HepG2 (cell line): ENCODE measurements around the gene SAMSN1.

Experiments used
- CTCF ChIP-seq: sonication (generic); formaldehyde crosslinking; IDR thresholded peaks from 2 replicates; pipeline ENCODE4 v1.5.0; 2020; ENCODE audit warnings: mild to moderate bottlenecking, missing genetic modification reagents, moderate library complexity
- E2F1 ChIP-seq: sonication (generic); formaldehyde crosslinking; IDR thresholded peaks from 2 replicates; pipeline ENCODE4 v1.5.0; 2020; ENCODE audit warnings: missing genetic modification reagents
- NFE2L2 ChIP-seq: fragments of 150-350 bp; IDR thresholded peaks from 2 replicates; pipeline ENCODE4 v1.6.1; 2014; ENCODE audit warnings: low read length
- POLR2A ChIP-seq, 2 experiments: IDR thresholded peaks; 2 replicates each; pipeline ENCODE4 v1.6.1; 2011; ENCODE audit warnings: low read depth in 2 of 2, low read length in 2 of 2, mild to moderate bottlenecking in 1 of 2, moderate library complexity in 1 of 2; ENCODE audit not compliant: insufficient read depth in 1 of 2

DNA sequence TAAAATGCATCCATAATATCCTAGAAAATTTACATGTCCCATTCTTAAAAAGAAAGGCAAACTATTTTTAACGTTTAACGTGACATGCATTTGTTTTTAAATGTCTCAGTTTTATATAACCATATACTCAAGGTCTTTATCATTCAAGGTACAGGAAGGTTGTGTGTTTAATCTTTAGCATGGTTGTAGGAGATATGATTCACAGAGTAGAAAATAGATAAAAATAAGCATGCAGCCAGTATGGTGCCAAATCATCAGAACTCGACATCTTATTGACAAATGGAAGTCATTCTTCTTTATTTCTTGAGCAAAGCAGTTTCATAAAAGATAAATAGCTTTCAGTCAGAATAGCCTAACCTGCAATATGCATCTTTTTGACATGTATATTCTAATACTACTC is 51.0 kb downstream of the SAMSN1 start:
- no peak for TF ChIP-seq E2F1 (CRISPR knock-in tag)
- no peak for TF ChIP-seq NFE2L2
- TF ChIP-seq CTCF: no peak
- TF ChIP-seq POLR2A (IDR thresholded peaks at IDR 0.05; ENCODE audit: insufficient read depth in 1 of 2, low read depth in 2 of 2, low read length in 2 of 2): no peak
